ENCODE results near the gene SLC41A1. TPM values are rescaled to one million over a fixed set of nuclear protein-coding genes. Genes with fewer than 3 reads are reported as not detected.

The SLC41A1 gene
- total RNA-seq, 1 donor from 2014 or later = 19.4 TPM

- Mint-ChIP-seq H3K27me3 (ENCODE audit: low read depth) (no peaks in the 10 kb centered on the region), H3K4me1 (peaks cover 6% of the 10 kb centered on the region)
- TF ChIP-seq CTCF (IDR thresholded peaks at IDR 0.05; ENCODE audit: unreplicated experiment) = no peak
Measured at GRCh38 chr1:205764578-205764977, 48.4 kb downstream of the SLC41A1 start.

DNA sequence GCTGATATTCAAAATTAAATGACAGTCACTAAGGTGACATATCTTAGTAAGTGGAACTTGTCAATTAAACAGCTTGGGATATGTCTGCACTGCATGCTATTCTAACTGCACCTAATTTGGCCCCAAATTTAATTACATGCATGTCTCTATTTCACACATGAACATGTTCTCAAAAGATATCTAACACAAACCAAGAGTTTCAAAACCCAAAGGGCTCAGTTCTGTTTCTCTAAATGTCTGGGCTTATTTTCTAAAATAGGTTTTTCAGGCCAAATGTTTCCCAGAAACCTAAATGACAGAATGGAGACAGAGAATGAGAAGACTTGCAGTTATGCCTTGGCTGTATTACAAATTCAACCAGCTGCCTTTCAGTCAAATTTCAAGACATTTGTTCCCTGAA is 49.0 kb downstream of the SLC41A1 start:
- H3K4me1 Mint-ChIP-seq = no peaks in the 10 kb centered on the region
- DNase-seq (ENCODE audit: low spot score in 2 of 2, unreplicated experiment in 2 of 2) = no peak
- no peak overlapping the region for H3K4me3 Mint-ChIP-seq
- H3K27ac Mint-ChIP-seq = no peak overlapping the region
- H3K9me3 Mint-ChIP-seq = no peaks in the 10 kb centered on the region
- no peak for TF ChIP-seq CTCF (IDR thresholded peaks at IDR 0.05; ENCODE audit: unreplicated experiment)
- no peaks in the 10 kb centered on the region for H3K36me3 Mint-ChIP-seq
- no peaks in the 10 kb centered on the region for H3K27me3 Mint-ChIP-seq (ENCODE audit: low read depth)

More at GRCh38 chr1:205764578-205764977, 48.4 kb downstream of the SLC41A1 start:
- Mint-ChIP-seq H3K36me3 (no peaks in the 10 kb centered on the region), H3K27ac (no peak overlapping the region), H3K9me3 (no peaks in the 10 kb centered on the region), H3K4me3 (no peak overlapping the region)
- no peak for DNase-seq (ENCODE audit: low spot score in 2 of 2, unreplicated experiment in 2 of 2)

DNA sequence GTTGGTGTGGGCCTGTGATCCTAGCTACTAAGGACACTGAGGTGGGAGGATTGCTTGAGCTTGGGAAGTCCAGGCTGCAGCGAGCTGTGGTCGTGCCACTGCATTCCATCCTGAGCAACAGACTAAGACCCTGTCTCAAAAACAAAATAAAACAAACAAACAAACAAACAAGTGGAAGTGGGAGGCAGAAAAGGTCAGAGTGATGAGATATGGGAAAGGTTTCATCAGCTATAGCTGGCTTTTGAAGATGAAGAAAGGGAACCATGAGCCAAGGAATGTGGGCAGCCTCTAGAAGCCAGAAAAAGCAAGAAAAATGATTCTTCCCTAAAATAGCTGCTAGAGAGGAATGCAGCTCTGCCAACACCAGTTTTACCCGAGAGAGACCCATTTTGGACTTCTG is 52.4 kb downstream of the SLC41A1 start:
- H3K36me3 Mint-ChIP-seq = no peaks in the 10 kb centered on the region
- H3K9me3 Mint-ChIP-seq = no peaks in the 10 kb centered on the region
- H3K4me1 Mint-ChIP-seq = no peaks in the 10 kb centered on the region
- no peak overlapping the region for H3K4me3 Mint-ChIP-seq
- no peak for DNase-seq (ENCODE audit: low spot score in 2 of 2, unreplicated experiment in 2 of 2)
- H3K27me3 Mint-ChIP-seq (ENCODE audit: low read depth) = peaks cover 4% of the 10 kb centered on the region
- no peak overlapping the region for H3K27ac Mint-ChIP-seq
- TF ChIP-seq CTCF (IDR thresholded peaks at IDR 0.05; ENCODE audit: unreplicated experiment) = no peak

DNA sequence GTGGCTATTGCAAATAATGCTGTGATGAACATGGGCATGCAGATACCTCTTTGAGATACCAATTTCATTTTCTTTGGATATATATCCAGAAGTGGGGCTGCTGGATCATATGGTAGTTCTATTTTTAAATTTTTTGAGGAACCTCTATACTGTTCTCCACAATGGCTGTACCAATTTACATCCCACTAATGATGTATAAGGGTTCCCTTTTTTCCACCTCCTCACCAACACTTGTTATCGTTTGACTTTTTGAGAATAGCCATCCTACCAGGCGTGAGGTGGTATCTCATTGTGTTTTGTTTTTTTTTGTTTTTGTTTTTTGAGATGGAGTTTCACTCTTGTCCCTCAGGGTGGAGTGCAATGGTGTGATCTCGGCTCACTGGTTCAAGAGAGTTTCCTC is 56.4 kb downstream of the SLC41A1 start:
- H3K27me3 Mint-ChIP-seq (ENCODE audit: low read depth) = peaks cover 7% of the 10 kb centered on the region
- no peak overlapping the region for H3K27ac Mint-ChIP-seq
- H3K9me3 Mint-ChIP-seq = no peaks in the 10 kb centered on the region
- no peak for DNase-seq (ENCODE audit: low spot score in 2 of 2, unreplicated experiment in 2 of 2)
- H3K36me3 Mint-ChIP-seq = no peaks in the 10 kb centered on the region
- no peaks in the 10 kb centered on the region for H3K4me1 Mint-ChIP-seq
- no peak for TF ChIP-seq CTCF (IDR thresholded peaks at IDR 0.05; ENCODE audit: unreplicated experiment)
- no peak overlapping the region for H3K4me3 Mint-ChIP-seq

- TF ChIP-seq CTCF (IDR thresholded peaks at IDR 0.05; ENCODE audit: unreplicated experiment) = no peak
- no peaks in the 10 kb centered on the region for H3K9me3 Mint-ChIP-seq
- H3K27me3 Mint-ChIP-seq (ENCODE audit: low read depth) = peaks cover 7% of the 10 kb centered on the region
- no peaks in the 10 kb centered on the region for H3K36me3 Mint-ChIP-seq
- peaks cover 3% of the 10 kb centered on the region for H3K4me1 Mint-ChIP-seq
- DNase-seq (ENCODE audit: low spot score in 2 of 2, unreplicated experiment in 2 of 2) = no peak
- H3K4me3 Mint-ChIP-seq = no peak overlapping the region
- no peak overlapping the region for H3K27ac Mint-ChIP-seq
Measured at GRCh38 chr1:205754857-205755256, 58.1 kb downstream of the SLC41A1 start.

GRCh38 chr1:205751036-205751651 is 61.9 kb downstream of the SLC41A1 start:
- H3K27me3 Mint-ChIP-seq (ENCODE audit: low read depth) = peaks cover 4% of the 10 kb centered on the region
- no peaks in the 10 kb centered on the region for H3K9me3 Mint-ChIP-seq
- H3K4me3 Mint-ChIP-seq = peak overlapping the region; percentile 97
- TF ChIP-seq CTCF (IDR thresholded peaks at IDR 0.05; ENCODE audit: unreplicated experiment) = no peak
- no peaks in the 10 kb centered on the region for H3K36me3 Mint-ChIP-seq
- H3K4me1 Mint-ChIP-seq = peaks cover 24% of the 10 kb centered on the region
- H3K27ac Mint-ChIP-seq = peak overlapping the region; percentile 22
- no peak for DNase-seq (ENCODE audit: low spot score in 2 of 2, unreplicated experiment in 2 of 2)

Data from mesothelial cell of epicardium (in vitro differentiated cells).